ENCODE measurements around the gene GPI.
"Not testable (repeated sequence)": the region's sequence is repeated elsewhere in the genome, so short reads cannot be mapped to it uniquely, and the experiment has no call there.

The GPI gene

GRCh38 chr19:34365463-34366401 is 736 bp downstream of the GPI start:
- TF ChIP-seq, protein P1, sequence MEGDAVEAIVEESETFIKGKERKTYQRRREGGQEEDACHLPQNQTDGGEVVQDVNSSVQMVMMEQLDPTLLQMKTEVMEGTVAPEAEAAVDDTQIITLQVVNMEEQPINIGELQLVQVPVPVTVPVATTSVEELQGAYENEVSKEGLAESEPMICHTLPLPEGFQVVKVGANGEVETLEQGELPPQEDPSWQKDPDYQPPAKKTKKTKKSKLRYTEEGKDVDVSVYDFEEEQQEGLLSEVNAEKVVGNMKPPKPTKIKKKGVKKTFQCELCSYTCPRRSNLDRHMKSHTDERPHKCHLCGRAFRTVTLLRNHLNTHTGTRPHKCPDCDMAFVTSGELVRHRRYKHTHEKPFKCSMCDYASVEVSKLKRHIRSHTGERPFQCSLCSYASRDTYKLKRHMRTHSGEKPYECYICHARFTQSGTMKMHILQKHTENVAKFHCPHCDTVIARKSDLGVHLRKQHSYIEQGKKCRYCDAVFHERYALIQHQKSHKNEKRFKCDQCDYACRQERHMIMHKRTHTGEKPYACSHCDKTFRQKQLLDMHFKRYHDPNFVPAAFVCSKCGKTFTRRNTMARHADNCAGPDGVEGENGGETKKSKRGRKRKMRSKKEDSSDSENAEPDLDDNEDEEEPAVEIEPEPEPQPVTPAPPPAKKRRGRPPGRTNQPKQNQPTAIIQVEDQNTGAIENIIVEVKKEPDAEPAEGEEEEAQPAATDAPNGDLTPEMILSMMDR (IDR thresholded peaks at IDR 0.05; ENCODE audit: low read length, missing control alignments): no peak
- peak; percentile 44 for DNase-seq (ENCODE audit: low read depth)
- peak overlapping the region; percentile 67 for H3K4me3 ChIP-seq (replicated peaks; ENCODE audit: low read depth, low read length)

DNA sequence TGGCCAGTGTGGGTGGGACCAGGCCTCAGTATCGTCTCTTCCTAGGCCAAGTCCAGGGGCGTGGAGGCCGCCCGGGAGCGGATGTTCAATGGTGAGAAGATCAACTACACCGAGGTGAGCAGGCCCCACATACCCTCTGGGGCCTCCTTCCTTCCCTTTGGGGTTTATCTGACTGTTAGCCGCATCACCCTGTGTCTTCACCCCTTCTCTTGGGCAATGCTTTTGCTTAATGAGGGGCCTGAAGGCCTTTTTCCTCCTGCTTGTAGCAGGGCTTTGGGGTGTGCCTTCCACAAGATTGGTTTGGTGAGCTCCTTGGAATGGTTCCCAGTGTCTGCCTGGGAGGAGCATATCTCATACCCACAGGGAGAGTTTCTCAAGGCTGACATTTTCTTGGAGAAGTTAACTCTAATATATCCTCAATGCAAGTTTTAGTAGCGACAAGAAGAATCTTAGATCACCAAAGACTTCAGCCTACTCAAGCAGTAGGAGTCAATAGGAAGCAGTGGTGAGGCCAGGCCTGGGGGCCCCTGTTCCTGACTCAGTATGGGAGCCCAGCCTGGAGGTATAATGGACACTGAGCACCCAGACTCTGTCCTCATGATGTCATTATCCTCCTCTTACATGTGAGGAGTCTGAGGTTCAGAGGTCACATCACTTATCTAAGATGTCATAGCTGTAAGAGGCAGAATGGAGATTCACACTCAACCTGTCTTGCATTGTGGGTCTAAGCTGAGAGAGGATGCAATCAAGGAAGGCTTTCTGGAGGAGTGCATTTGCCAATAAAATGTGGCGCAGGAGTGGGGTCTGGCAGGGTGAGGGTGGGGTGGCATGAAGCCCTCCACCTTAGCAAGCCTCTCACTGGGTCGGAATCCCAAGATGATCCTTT is 2.0 kb downstream of the GPI start:
- TF ChIP-seq, protein P1 (IDR thresholded peaks at IDR 0.05; ENCODE audit: low read length, missing control alignments): no peak
- peak; percentile 84 for DNase-seq (ENCODE audit: low read depth)
- peak overlapping the region; percentile 67 for H3K4me3 ChIP-seq (replicated peaks; ENCODE audit: low read depth, low read length)

- DNase-seq (ENCODE audit: low read depth): no peak
- H3K4me3 ChIP-seq (replicated peaks; ENCODE audit: low read depth, low read length): no peak overlapping the region
- TF ChIP-seq, protein P1 (IDR thresholded peaks at IDR 0.05; ENCODE audit: low read length, missing control alignments): no peak
Measured at GRCh38 chr19:34367624-34367957, 2.6 kb downstream of the GPI start.

GRCh38 chr19:34368338-34368737 is 3.3 kb downstream of the GPI start:
- no peak overlapping the region for H3K4me3 ChIP-seq (replicated peaks; ENCODE audit: low read depth, low read length)
- no peak for DNase-seq (ENCODE audit: low read depth)
- TF ChIP-seq, protein P1 (IDR thresholded peaks at IDR 0.05; ENCODE audit: low read length, missing control alignments): no peak

DNA sequence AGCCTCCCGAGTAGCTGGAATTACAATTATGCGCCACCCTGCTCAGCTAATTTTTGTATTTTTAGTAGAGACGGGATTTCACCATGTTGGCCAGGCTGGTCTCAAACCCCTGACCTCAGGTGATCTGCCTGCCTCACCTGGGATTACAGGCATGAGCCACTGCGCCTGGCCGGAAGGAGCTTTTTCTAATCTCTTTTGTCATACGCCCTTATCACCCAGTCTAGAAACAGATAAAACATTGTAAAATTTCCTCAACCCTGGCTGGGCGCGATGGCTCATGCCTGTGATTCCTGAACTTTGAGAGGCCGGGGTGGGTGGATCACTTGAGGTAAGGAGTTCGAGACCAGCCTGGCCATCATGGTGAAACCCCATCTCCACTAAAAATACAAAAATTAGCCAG is 4.2 kb downstream of the GPI start:
- DNase-seq (ENCODE audit: low read depth); H3K4me3 ChIP-seq (replicated peaks; ENCODE audit: low read depth, low read length): not testable (repeated sequence)

- TF ChIP-seq, protein P1 (IDR thresholded peaks at IDR 0.05; ENCODE audit: low read length, missing control alignments): no peak
- H3K4me3 ChIP-seq (replicated peaks; ENCODE audit: low read depth, low read length): no peak overlapping the region
- DNase-seq (ENCODE audit: low read depth): no peak
Measured at GRCh38 chr19:34370117-34370516, 5.1 kb downstream of the GPI start.

DNA sequence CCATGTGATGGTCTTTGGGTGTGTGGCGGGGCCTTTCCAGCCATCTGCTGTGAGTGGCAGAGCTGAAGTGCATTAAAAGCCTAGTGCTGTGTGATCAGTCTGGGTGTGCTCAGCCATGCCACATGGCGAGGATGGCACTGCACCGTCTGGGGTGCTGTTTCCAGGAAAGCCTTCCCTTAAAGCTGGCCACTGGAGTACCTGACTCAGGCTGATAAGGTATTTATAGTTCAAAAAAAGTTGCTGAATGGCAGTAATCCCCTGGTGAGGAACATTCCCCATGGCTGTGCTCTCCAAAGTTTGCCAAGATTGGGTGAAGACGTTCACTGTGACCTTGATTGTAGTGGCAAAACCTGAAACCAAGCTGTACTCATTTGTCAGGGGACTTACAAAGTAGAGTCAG is 6.0 kb downstream of the GPI start:
- TF ChIP-seq, protein P1 (IDR thresholded peaks at IDR 0.05; ENCODE audit: low read length, missing control alignments): no peak
- no peak overlapping the region for H3K4me3 ChIP-seq (replicated peaks; ENCODE audit: low read depth, low read length)
- DNase-seq (ENCODE audit: low read depth): no peak

Data from fibroblast of pulmonary artery (primary cell).